Activated naive CD4-positive, alpha-beta T cell treated with anti-CD3 and anti-CD28 coated beads, Interleukin-2, amount 10 ng/mL, durations not matched to agents 7 days and 5 days (primary cell): ENCODE results near the gene MRPS18A.
"Not testable (repeated sequence)": the region's sequence is repeated elsewhere in the genome, so short reads cannot be mapped to it uniquely, and the experiment has no call there.

Experiments
- CTCF ChIA-PET: fragments of 350-600 bp; sonication (Branson Sonifier 250); formaldehyde crosslinking; loops from one replicate; lab custom pipeline; 2021; ENCODE audit warnings: antibody characterized with exemption; lab: Charles Lee
- DNase-seq: peaks from one replicate; pipeline ENCODE4 v3.0.0-alpha.2; 2020
- H3K27ac Mint-ChIP-seq: one replicate; pipeline ENCODE4 v1.8.0; 2021; ENCODE audit warnings: mild to moderate bottlenecking, moderate library complexity, mixed read lengths
- H3K27me3 Mint-ChIP-seq: one replicate; pipeline ENCODE4 v1.8.0; 2021; ENCODE audit warnings: mild to moderate bottlenecking, mixed read lengths
- H3K36me3 Mint-ChIP-seq: one replicate; pipeline ENCODE4 v1.8.0; 2021; ENCODE audit warnings: mixed read lengths
- H3K4me1 Mint-ChIP-seq: one replicate; pipeline ENCODE4 v1.8.0; 2021; ENCODE audit warnings: mixed read lengths
- H3K4me3 Mint-ChIP-seq: one replicate; pipeline ENCODE4 v1.8.0; 2021; ENCODE audit warnings: mild to moderate bottlenecking, moderate library complexity, mixed read lengths
- H3K9me3 Mint-ChIP-seq: one replicate; pipeline ENCODE4 v1.8.0; 2021; ENCODE audit warnings: mixed read lengths

MRPS18A gene

GRCh38 chr6:43668151-43669028 is 19.2 kb downstream of the MRPS18A start:
- Mint-ChIP-seq H3K27me3 (peaks cover 16% of the 10 kb centered on the region), H3K9me3 (no peaks in the 10 kb centered on the region), H3K27ac (peak overlapping the region; percentile 71), H3K4me1 (peaks cover 44% of the 10 kb centered on the region), H3K36me3 (peaks cover 22% of the 10 kb centered on the region), H3K4me3 (peak overlapping the region; percentile 41)
- CTCF ChIA-PET = interaction anchor here (0.8 to 6.4 kb wide), 30 partner anchors 9 to 411 kb away, joined by 3 to 43 read pairs (median 6); partner anchors contain the start of genes MRPS18A, RSPH9 and VEGFA
- peak; percentile 63 for DNase-seq

- peak overlapping the region; percentile 71 for H3K27ac Mint-ChIP-seq
- no peaks in the 10 kb centered on the region for H3K9me3 Mint-ChIP-seq
- peaks cover 17% of the 10 kb centered on the region for H3K36me3 Mint-ChIP-seq
- H3K4me1 Mint-ChIP-seq = peaks cover 46% of the 10 kb centered on the region
- peaks cover 16% of the 10 kb centered on the region for H3K27me3 Mint-ChIP-seq
- DNase-seq = peak; percentile 88
- CTCF ChIA-PET = interaction anchor here (0.6 to 6.4 kb wide), 35 partner anchors 10 to 412 kb away, joined by 3 to 43 read pairs (median 6); partner anchors contain the start of genes MRPS18A, RSPH9 and VEGFA
- peak overlapping the region; percentile 41 for H3K4me3 Mint-ChIP-seq
Measured at GRCh38 chr6:43667245-43668150, 20.1 kb downstream of the MRPS18A start.

- no peak for DNase-seq
- Mint-ChIP-seq H3K27me3 (peaks cover 16% of the 10 kb centered on the region), H3K4me3 (no peak overlapping the region), H3K36me3 (peaks cover 14% of the 10 kb centered on the region), H3K27ac (no peak overlapping the region), H3K4me1 (peaks cover 53% of the 10 kb centered on the region), H3K9me3 (no peaks in the 10 kb centered on the region)
- CTCF ChIA-PET = interaction anchor here (0.8 to 6.4 kb wide), 23 partner anchors 10 to 413 kb away, joined by 3 to 43 read pairs (median 7); partner anchors contain the start of genes MAD2L1BP, MRPS18A and VEGFA
Measured at GRCh38 chr6:43666196-43666920, 21.2 kb downstream of the MRPS18A start.

- Mint-ChIP-seq H3K27ac (no peak overlapping the region), H3K4me1 (peaks cover 49% of the 10 kb centered on the region), H3K36me3 (peaks cover 4% of the 10 kb centered on the region), H3K4me3 (no peak overlapping the region), H3K27me3 (peaks cover 16% of the 10 kb centered on the region), H3K9me3 (peaks cover 2% of the 10 kb centered on the region)
- DNase-seq = no peak
- CTCF ChIA-PET = interaction anchor here (1.0 to 6.4 kb wide), 11 partner anchors 12 to 414 kb away, joined by 3 to 43 read pairs (median 4); partner anchors contain the start of genes MRPS18A and VEGFA
Measured at GRCh38 chr6:43665376-43665775, 22.2 kb downstream of the MRPS18A start.

GRCh38 chr6:43662948-43663347 is 24.6 kb downstream of the MRPS18A start:
- not testable (repeated sequence) for DNase-seq, H3K27ac Mint-ChIP-seq, H3K4me3 Mint-ChIP-seq, H3K36me3 Mint-ChIP-seq, H3K9me3 Mint-ChIP-seq
- Mint-ChIP-seq H3K27me3 (peaks cover 16% of the 10 kb centered on the region), H3K4me1 (peaks cover 29% of the 10 kb centered on the region)
- CTCF ChIA-PET = interaction anchor here (1.2 to 1.3 kb wide), 2 partner anchors 33 to 96 kb away, joined by 3 read pairs; no protein-coding TSS in a partner anchor

- Mint-ChIP-seq H3K9me3 (peaks cover 2% of the 10 kb centered on the region), H3K4me1 (peaks cover 18% of the 10 kb centered on the region), H3K4me3 (no peak overlapping the region), H3K27me3 (peaks cover 11% of the 10 kb centered on the region), H3K27ac (no peak overlapping the region), H3K36me3 (no peaks in the 10 kb centered on the region)
- no peak for DNase-seq
- CTCF ChIA-PET = no interaction called here
Measured at GRCh38 chr6:43658161-43658560, 29.4 kb downstream of the MRPS18A start.

- Mint-ChIP-seq H3K36me3 (no peaks in the 10 kb centered on the region), H3K9me3 (peaks cover 2% of the 10 kb centered on the region), H3K27me3 (peaks cover 11% of the 10 kb centered on the region), H3K4me1 (peaks cover 15% of the 10 kb centered on the region), H3K27ac (no peak overlapping the region), H3K4me3 (no peak overlapping the region)
- DNase-seq = no peak
- CTCF ChIA-PET = interaction anchor here (1.4 to 1.6 kb wide), 2 partner anchors 10 to 11 kb away, joined by 4 to 7 read pairs; no protein-coding TSS in a partner anchor
Measured at GRCh38 chr6:43657221-43657802, 30.3 kb downstream of the MRPS18A start.

GRCh38 chr6:43652822-43653221 is 34.8 kb downstream of the MRPS18A start:
- not testable (repeated sequence) for H3K4me3 Mint-ChIP-seq, H3K27ac Mint-ChIP-seq

GRCh38 chr6:43648248-43648647 is 39.3 kb downstream of the MRPS18A start:
- Mint-ChIP-seq H3K36me3 (no peaks in the 10 kb centered on the region), H3K27ac (no peak overlapping the region), H3K4me1 (peaks cover 12% of the 10 kb centered on the region), H3K4me3 (no peak overlapping the region), H3K9me3 (no peaks in the 10 kb centered on the region), H3K27me3 (peaks cover 8% of the 10 kb centered on the region)
- no peak for DNase-seq
- CTCF ChIA-PET = interaction anchor here (1.4 kb wide), 1 partner anchor 19 kb away, joined by 5 read pairs; no protein-coding TSS in a partner anchor

More at GRCh38 chr6:43652822-43653221, 34.8 kb downstream of the MRPS18A start:
- H3K27me3 Mint-ChIP-seq = peaks cover 15% of the 10 kb centered on the region
- DNase-seq, H3K9me3 Mint-ChIP-seq, H3K4me1 Mint-ChIP-seq, H3K36me3 Mint-ChIP-seq: not testable (repeated sequence)
- CTCF ChIA-PET = interaction anchor here (1.9 to 3.3 kb wide), 2 partner anchors 7 to 14 kb away, joined by 4 to 27 read pairs; no protein-coding TSS in a partner anchor

- Mint-ChIP-seq H3K27ac (no peak overlapping the region), H3K36me3 (peaks cover 3% of the 10 kb centered on the region), H3K4me1 (peaks cover 12% of the 10 kb centered on the region), H3K4me3 (no peak overlapping the region), H3K9me3 (no peaks in the 10 kb centered on the region), H3K27me3 (peaks cover 8% of the 10 kb centered on the region)
- no peak for DNase-seq
- CTCF ChIA-PET = interaction anchor here (1.2 to 1.4 kb wide), 2 partner anchors 20 to 524 kb away, joined by 3 to 5 read pairs; no protein-coding TSS in a partner anchor
Measured at GRCh38 chr6:43647613-43648012, 40.0 kb downstream of the MRPS18A start.

- H3K27me3 Mint-ChIP-seq = peaks cover 8% of the 10 kb centered on the region
- H3K4me3 Mint-ChIP-seq = peak overlapping the region; percentile 65
- no peaks in the 10 kb centered on the region for H3K9me3 Mint-ChIP-seq
- H3K4me1 Mint-ChIP-seq = peaks cover 16% of the 10 kb centered on the region
- H3K36me3 Mint-ChIP-seq = peaks cover 15% of the 10 kb centered on the region
- DNase-seq = no peak
- CTCF ChIA-PET = interaction anchor here (1.0 to 2.8 kb wide), 4 partner anchors 8 to 434 kb away, joined by 3 to 12 read pairs (median 4); no protein-coding TSS in a partner anchor
- peak overlapping the region; percentile 50 for H3K27ac Mint-ChIP-seq
Measured at GRCh38 chr6:43645613-43645964, 42.0 kb downstream of the MRPS18A start.

GRCh38 chr6:43644940-43645612 is 42.5 kb downstream of the MRPS18A start, which contains the start of gene RSPH9:
Gene RSPH9, plus strand, starts transcription at chr6:43645036. Its CDS starts 63 bp downstream, at chr6:43645099.
- peaks cover 22% of the 10 kb centered on the region for H3K4me1 Mint-ChIP-seq
- peak; percentile 79 for DNase-seq
- H3K36me3 Mint-ChIP-seq = peaks cover 20% of the 10 kb centered on the region
- H3K27me3 Mint-ChIP-seq = peaks cover 8% of the 10 kb centered on the region
- CTCF ChIA-PET = interaction anchor here (1.0 to 2.8 kb wide), 4 partner anchors 9 to 434 kb away, joined by 3 to 12 read pairs (median 4); no protein-coding TSS in a partner anchor
- peak within 1 kb of the TSS; percentile 65 for H3K4me3 Mint-ChIP-seq
- H3K27ac Mint-ChIP-seq = peak within 1 kb of the TSS; percentile 50
- H3K9me3 Mint-ChIP-seq = no peaks in the 10 kb centered on the region
